Measurements from ENCODE around the gene ARHGAP30. TPM values are rescaled to one million over a fixed set of nuclear protein-coding genes. Genes with fewer than 3 reads are reported as not detected.

Gene ARHGAP30
- total and polyA plus RNA-seq, 2 of the 4 experiments (the other 2 are of a cell fraction): 0.02 TPM; not detected in 1

- Histone ChIP-seq H3K9ac (ENCODE audit: low read depth, low read length) (no peak overlapping the region), H2AFZ (replicated peaks; ENCODE audit: low read length, poor library complexity) (no peak overlapping the region), H2BK20ac (ENCODE audit: low read depth, low read length) (no peak overlapping the region), H3K4ac (ENCODE audit: low read depth, low read length) (no peak overlapping the region), H2BK5ac (ENCODE audit: low read depth, low read length, poor library complexity, severe bottlenecking) (no peak overlapping the region), H2BK15ac (ENCODE audit: low read depth, low read length) (no peak overlapping the region), H3K27ac (ENCODE audit: insufficient read depth, low read length) (no peak overlapping the region), H3K14ac (replicated peaks; ENCODE audit: low read depth, low read length) (no peak overlapping the region), H3K36me3 (ENCODE audit: control insufficient read depth, insufficient read depth, low read length) (no peaks in the 10 kb centered on the region), H4K8ac (ENCODE audit: low read depth in 2 of 2, low read length in 2 of 2) (no peak overlapping the region), H3K9me1 (ENCODE audit: insufficient read depth, low read length) (peaks cover 6% of the 10 kb centered on the region; the same call in 1 of the 2 replicates), H3K9me3 (ENCODE audit: control insufficient read depth, insufficient read depth, low read length) (no peaks in the 10 kb centered on the region), H4K5ac (ENCODE audit: low read depth, low read length) (no peak overlapping the region), H3K27me3 (ENCODE audit: control insufficient read depth, insufficient read depth, low read length) (peaks cover 28% of the 10 kb centered on the region), H4K20me1 (ENCODE audit: insufficient read depth, low read length) (no peaks in the 10 kb centered on the region), H2AK5ac (ENCODE audit: low read depth, low read length) (no peak overlapping the region), H3K4me1 (ENCODE audit: control insufficient read depth, insufficient read depth, low read length) (peaks cover 3% of the 10 kb centered on the region; the same call in 1 of the 2 replicates), H2AK9ac (replicated peaks; ENCODE audit: low read depth, low read length, poor library complexity) (no peak overlapping the region), H3K4me3 (ENCODE audit: insufficient read depth, low read depth, low read length) (no peak overlapping the region), H3K18ac (ENCODE audit: low read depth, low read length) (no peak overlapping the region), H3K79me1 (ENCODE audit: low read depth in 1 of 2, low read length in 2 of 2) (no peaks in the 10 kb centered on the region), H3K56ac (ENCODE audit: extremely low read depth, insufficient read depth, low read length) (no peak overlapping the region), H2BK120ac (ENCODE audit: low read depth, low read length) (no peak overlapping the region), H4K91ac (ENCODE audit: insufficient read depth, low read depth, low read length) (no peak overlapping the region), H3K23ac (ENCODE audit: low read depth, low read length) (no peak overlapping the region), H3K4me2 (ENCODE audit: low read depth, low read length) (no peak overlapping the region)
- WGBS, 2 experiments (ENCODE audit: extremely low coverage in 2 of 2, insufficient read length in 1 of 2): no CpG with 5 or more reads among the region's 2 CpGs
- BruUV-seq (replicated peaks): no TSS peak
- in situ Hi-C loops (cut with MboI; ENCODE audit: low sequenced_read_pairs): no loop called here
- dilution Hi-C loops (cut with HindIII; ENCODE audit: low sequenced_read_pairs, unreplicated experiment): no loop called here
- peak; percentile 33 for DNase-seq
- intact Hi-C loops (cut with micrococcal nuclease): no loop called here
- CTCF ChIA-PET: no interaction called here
- peak; percentile 38 for ATAC-seq (ENCODE audit: low read depth)
- POLR2A ChIA-PET (ENCODE audit: unreplicated experiment): no interaction called here
- TF ChIP-seq NFE2L2 (IDR thresholded peaks at IDR 0.05; ENCODE audit: low read depth, low read length): no peak
- TF ChIP-seq MAZ (IDR thresholded peaks at IDR 0.05; ENCODE audit: borderline replicate concordance, low read depth, low read length): no peak
- TF ChIP-seq CHD1 (IDR thresholded peaks at IDR 0.05; ENCODE audit: low read depth, low read length): no peak
- TF ChIP-seq POLR2A (IDR thresholded peaks at IDR 0.05; ENCODE audit: low read depth, low read length): no peak
- no peak for TF ChIP-seq MXI1 (IDR thresholded peaks at IDR 0.05; ENCODE audit: borderline replicate concordance, low read depth, low read length)
- TF ChIP-seq, protein P1, sequence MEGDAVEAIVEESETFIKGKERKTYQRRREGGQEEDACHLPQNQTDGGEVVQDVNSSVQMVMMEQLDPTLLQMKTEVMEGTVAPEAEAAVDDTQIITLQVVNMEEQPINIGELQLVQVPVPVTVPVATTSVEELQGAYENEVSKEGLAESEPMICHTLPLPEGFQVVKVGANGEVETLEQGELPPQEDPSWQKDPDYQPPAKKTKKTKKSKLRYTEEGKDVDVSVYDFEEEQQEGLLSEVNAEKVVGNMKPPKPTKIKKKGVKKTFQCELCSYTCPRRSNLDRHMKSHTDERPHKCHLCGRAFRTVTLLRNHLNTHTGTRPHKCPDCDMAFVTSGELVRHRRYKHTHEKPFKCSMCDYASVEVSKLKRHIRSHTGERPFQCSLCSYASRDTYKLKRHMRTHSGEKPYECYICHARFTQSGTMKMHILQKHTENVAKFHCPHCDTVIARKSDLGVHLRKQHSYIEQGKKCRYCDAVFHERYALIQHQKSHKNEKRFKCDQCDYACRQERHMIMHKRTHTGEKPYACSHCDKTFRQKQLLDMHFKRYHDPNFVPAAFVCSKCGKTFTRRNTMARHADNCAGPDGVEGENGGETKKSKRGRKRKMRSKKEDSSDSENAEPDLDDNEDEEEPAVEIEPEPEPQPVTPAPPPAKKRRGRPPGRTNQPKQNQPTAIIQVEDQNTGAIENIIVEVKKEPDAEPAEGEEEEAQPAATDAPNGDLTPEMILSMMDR (conservative IDR thresholded peaks at IDR 0.05; ENCODE audit: low read depth, low read length): no peak
- no peak for TF ChIP-seq CEBPB (IDR thresholded peaks at IDR 0.05; ENCODE audit: low read depth, low read length)
- no peak for TF ChIP-seq RAD21 (IDR thresholded peaks at IDR 0.05; ENCODE audit: low read length)
- TF ChIP-seq RFX5 (IDR thresholded peaks at IDR 0.05; ENCODE audit: low read depth, low read length): no peak
Measured at GRCh38 chr1:161021970-161022353, 47.7 kb downstream of the ARHGAP30 start.

Measured in IMR-90 (cell line).